NCI-H446 (cell line): Measurements from ENCODE around the gene ARID3A.
"Not testable (repeated sequence)": the region's sequence is repeated elsewhere in the genome, so short reads cannot be mapped to it uniquely, and the experiment has no call there.

Experiments used
- DNase-seq, 2 experiments: peaks; one replicate each; lab custom pipeline; 2025; lab: John Stamatoyannopoulos, UW

ARID3A gene

DNA sequence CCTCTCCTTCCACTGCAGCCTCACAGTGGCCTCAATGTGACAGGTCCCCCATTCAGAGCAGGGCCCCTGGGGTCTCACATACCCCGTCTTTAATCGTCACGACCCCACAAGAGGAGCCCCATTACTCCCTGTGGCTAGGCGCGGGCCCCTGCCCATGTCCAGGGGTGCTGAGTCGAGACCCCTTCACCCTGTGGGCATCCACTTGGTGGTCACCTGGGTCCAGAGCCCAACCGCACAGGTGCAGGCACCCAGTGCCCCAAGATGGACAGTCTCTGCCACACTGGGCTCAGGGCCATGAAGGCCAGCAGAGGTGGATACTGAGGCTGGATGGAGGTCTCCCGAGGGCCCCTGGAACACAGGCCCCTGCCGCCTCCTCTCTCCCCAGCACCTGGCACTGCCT is 92.1 kb downstream of the ARID3A start:
- DNase-seq: no peak

DNA sequence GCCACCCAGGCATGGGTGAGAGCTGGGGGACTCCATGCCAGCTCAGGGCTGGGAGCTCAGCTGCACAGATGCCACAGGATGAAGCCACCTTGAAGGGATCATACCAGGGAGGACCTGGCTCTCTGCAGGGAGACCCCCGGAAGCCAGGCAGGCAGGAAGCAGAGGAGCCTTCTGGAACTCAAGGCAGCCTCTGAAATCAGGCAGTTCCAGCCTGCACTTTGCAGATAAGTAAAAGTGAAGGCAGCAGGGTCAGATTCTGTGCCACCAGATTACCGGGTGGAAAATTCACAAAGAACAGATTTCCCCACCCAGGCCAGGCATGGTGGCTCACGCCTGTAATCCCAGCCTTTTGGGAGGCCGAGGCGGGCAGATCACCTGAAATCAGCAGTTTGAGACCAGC is 92.6 kb downstream of the ARID3A start:
- no peak for DNase-seq

DNA sequence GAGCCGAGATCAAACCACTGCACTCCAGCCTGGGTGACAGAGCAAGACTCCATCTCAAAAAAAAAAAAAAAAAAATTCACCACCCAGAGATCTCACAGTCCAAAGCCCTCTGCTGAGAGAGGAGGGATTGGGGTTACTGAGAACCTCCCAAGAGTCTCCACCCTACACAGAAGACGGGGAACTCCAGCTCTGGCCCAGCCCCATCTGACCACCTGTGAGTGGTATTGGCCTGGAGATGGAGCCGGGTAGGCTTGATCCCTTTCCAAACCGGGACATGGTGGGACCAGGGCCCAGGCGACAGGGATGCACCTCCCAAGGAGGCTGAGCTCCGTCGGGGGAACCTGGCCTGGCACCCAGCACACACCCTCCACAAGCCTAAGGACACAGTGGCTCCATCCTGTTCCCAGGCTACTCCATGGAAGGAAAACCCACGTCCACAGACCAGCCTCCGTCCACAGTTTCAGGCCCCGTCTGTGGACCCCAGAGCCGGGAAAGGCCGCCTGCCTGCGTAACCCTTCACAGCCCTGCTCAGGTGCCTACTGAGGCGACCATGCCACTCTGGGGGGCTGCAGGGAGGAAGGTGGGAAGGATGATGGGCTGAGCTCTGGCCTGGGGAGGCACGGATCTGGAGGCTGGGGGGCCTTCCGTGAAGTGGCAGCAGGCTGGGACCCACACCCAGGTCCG is 93.2 kb downstream of the ARID3A start:
- no peak for DNase-seq

DNA sequence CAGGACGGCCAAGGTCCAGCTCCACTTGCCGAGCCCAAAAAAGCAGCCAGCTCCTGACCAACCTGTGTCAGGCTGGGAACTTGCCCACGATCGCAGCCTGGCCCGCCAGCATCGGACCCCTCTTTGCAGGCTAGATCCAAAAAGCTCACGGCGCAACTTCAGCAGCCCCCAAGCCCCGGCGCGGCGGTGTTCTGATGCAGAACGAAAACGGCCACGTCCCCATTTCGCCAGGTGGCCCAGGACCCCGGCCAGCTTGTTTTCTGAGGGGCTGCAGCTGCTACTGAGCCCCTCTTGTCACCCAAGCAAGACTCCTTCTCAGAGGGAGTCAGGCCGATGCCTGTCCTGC is 93.8 kb downstream of the ARID3A start:
- DNase-seq: no peak

DNA sequence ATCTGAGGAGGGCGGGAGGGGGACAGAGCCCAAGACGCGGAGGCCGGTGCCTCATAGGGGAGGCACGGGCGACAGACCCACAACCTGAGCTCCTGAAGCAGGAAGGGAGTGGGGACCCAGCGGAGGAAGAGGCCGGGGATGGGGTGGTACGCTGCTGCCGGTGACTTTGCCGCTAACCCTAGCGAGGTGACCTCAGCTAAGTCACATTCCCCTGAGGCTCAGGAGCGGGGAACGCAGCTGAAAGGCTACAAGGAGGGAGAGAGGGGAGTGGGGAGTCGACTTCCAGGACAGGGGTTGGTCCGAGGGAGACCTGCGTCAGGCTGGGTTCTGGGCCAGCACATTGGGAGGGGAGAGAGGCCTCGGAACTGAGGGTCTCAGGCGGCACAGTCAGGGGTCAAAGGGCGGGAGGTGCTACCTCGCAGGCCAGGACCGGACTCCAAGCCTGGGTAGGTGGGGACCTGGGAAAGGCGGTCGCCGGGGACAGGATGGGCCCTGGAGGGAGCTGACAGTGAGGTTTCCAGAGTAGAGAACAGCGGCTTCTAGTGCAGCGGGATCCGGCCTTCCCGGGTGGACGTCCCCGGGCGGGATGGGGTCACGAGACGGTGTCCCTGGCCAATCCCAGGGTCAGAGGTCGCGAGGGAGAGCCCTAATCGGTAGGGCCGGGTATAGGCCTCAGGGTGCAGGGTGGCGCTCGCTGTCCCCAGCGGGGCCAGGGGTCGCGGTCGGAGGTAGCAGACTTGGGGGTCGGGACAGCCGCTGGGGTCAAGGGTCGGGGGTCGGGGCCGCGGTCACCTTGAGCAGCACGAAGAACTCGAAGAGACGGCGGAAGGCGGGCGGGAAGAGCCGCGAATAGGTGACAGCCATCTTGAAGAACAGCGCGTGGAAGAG is 94.4 kb downstream of the ARID3A start:
- no peak for DNase-seq

DNA sequence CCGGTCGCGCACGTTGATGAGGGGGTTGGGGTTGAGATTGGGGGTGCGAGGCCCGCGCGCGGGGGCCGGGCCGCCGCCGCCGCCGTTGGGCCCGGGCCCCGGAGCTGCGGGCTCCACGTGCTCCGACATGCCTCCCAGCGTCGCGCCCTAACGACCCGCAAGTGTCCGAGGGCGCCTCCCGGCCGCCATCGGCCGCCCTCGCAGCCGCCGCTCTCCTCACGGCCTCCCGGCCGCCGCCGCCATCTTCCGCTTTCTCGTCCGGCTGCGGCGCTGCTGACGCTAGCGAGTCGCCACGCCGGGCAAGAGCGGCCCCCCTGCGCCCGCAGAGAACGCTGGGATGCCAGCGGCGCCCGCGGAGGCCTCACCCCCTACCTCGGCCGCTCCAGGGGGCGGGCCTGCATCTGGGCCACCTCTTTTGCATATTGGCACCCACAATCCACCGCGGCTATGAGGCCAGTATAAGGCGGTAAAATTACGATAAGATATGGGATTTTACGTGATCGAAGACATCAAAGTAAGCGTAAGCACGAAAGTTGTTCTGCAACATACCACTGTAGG is 95.1 kb downstream of the ARID3A start, which contains the start of gene TMEM259:
Gene TMEM259 (minus strand): TSS at position 256 of the 558 bp plus-strand sequence. CDS start 127 bp downstream, at position 129.
- DNase-seq: peak; percentile 98 to 99

DNA sequence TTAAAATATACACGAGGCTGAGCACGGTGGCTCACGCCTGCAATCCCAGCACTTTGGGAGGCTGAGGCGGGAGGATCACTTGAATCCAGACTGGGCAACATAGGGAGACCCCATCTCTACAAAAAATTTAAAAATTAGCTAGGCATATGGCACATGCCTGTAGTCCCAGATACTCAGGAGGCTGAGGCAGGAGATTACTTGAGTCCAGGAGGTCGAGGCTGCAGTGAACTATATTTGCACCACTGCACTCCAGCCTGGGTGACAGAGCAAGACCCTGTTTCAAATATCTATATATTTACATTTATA is 98.0 kb downstream of the ARID3A start:
- not testable (repeated sequence) for DNase-seq

DNA sequence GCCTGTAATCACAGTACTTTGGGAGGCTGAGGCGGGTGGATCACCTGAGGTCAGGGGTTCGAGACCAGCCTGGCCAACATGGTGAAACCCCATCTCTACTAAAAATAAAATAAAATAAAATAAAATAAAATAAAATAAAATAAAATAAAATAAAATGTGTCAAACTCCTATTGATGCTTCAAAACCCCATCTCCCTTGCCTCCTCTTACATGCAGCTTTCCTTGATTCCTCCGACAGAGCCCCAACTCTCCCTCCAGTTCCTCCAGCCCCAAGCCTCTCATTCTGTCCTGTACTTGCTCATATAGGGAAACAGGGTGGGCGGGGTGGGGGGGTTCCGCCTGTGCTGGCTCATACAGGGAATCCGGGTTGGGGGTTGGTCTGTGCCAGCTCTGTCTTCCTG is 99.2 kb downstream of the ARID3A start:
- not testable (repeated sequence) for DNase-seq
